ENCODE measurements around the gene TNFSF13. TPM values are rescaled to one million over a fixed set of nuclear protein-coding genes. Genes with fewer than 3 reads are reported as not detected.

Gene TNFSF13
- total RNA-seq, 2 donors from 2014 or later: 15.0 to 25.5 TPM

DNA sequence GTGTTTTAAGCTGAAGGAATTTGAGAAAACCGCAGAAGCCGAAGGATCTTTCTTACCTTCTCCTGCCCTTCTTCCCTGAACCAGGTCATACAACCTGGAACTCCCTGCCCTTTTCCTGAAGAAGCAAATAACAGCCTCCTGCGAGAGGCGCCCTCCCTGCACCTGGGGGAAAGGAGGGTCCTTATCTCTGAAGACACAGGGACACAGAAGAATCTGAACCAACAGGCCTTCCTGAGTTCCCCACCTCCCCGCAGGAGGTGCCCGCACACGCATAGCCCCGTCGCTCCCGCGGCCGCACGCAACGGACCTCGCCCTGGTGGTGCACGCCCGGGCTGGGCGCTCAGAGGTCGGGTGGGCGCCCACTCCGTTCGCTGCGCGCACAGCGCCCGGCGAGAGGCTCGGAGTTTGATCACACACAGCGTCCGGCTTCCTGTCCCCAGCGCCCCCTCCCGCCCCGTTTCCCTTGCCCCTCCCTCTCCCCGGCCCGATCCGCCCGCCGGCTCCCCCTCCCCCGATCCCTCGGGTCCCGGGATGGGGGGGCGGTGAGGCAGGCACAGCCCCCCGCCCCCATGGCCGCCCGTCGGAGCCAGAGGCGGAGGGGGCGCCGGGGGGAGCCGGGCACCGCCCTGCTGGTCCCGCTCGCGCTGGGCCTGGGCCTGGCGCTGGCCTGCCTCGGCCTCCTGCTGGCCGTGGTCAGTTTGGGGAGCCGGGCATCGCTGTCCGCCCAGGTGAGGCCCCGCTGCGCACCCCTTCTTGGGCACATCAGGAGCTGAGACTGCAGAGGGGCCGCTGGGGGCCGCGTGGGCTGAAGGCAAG lies 9.8 kb upstream of the TNFSF13 start, which contains the start of gene TNFSF12:
Gene TNFSF12, plus strand, starts transcription at position 474 of the 816 bp plus-strand sequence. Its CDS starts 96 bp downstream, at position 570.
- intact Hi-C loops (cut with DNase I): loop anchor here in 1 of 2 donors (10.0 kb wide), 1 partner anchor 54 kb away; no protein-coding TSS in a partner anchor

DNA sequence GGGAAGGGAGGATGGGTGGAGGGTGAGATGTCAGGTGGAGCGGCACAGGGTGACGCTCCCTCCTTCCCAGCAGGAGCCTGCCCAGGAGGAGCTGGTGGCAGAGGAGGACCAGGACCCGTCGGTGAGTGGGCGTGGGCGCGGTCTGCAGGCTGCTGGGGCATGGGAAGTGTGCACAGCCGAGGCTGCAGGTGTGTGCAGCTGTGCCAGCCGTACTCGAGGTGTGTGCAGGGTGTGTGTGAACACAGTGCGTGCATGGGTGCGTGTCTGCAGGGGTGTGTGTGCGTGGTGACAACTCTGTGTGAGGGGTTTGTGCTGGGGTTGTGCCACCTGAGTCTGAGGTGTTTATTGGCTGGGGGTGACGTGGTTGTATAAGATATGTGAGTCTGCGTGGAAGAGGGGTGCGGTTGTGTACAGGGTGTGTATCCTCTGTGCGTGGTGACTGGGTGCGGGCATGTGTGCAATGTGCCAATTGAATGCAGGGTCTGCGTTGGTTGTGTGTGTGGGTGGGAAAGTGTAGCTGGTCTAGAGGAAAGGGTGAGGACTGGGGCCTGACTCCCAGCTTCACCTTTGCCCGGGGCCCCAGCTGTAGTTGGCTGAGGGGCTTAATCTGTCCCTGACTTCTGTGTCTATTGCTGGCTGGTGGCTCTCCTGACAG lies 9.0 kb upstream of the TNFSF13 start:
- intact Hi-C loops (cut with DNase I): loop anchor here in 1 of 2 donors (10.0 kb wide), 1 partner anchor 55 kb away; no protein-coding TSS in a partner anchor
- ATAC-seq: peak; percentile 66 to 72
- DNase-seq: peak; percentile 34

More for the DNA sequence above, 9.8 kb upstream of the TNFSF13 start, which contains the start of gene TNFSF12:
- ATAC-seq (peak; percentile 88 to 89), DNase-seq (peak; percentile 76)

DNA sequence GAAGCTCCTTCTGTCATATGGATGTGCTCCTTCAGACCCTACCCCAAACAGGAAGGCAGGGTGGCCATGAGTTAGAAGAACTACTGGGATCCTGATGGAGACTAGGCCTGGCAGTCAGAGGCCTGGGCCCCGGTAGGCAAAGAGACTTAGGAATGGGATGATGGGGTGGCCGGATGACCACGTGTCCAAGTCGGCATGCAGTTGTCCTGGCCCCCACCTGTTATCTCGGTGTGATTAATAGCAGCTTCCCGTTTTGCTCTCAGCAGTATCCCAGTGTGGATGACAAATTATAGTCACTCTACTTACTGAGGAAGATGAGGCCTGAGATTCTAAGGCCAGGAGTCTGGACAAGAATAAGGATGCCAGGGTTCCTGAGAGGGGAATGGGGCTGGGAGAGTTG lies 8.2 kb upstream of the TNFSF13 start:
- intact Hi-C loops (cut with DNase I): no loop called here
- no peak for ATAC-seq
- no peak for DNase-seq

DNA sequence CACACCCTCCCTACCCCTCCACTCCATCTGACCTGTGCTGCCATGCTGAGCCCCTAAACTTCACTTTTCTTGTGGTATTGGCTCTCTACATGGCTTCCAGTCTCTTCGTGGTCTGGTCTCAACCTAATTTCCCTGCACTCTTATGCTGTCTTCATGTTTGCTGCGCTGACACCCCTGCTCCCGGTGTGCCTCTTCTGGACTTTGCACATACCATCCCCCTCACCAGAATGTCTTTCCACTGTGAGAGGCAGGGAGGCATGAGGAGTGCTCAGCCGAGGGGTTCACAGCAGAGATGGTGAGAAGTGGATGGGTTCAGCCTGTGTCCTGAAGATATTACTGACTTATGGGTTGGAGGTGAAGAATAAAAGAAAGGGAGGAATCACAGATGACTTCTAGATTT lies 7.2 kb upstream of the TNFSF13 start:
- DNase-seq (no peak), ATAC-seq (no peak)
- intact Hi-C loops (cut with DNase I): no loop called here

DNA sequence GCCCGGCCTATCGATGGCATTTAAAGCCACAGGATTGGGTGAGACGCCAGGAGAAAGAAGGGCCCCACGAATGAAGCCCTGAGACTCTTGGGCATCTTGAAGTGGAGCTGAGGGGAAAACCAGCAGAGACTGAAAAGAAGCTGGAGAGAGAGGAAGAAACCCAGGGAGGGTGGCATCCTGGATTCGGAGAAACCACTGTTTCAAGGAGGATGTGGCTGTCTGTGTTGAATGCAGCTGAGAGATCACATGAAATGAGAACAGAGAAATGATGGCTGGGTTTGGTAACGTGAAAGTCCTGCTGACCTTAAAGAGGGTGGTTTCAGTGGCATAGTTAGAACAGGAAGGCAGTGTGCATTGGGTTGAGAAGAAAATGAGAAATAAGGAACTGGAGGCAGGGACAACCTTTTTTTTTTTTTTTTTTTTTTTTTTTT lies 5.9 kb upstream of the TNFSF13 start:
- ATAC-seq (peak in 1 of 2 donors; percentile 3), DNase-seq (no peak)
- intact Hi-C loops (cut with DNase I): no loop called here

DNA sequence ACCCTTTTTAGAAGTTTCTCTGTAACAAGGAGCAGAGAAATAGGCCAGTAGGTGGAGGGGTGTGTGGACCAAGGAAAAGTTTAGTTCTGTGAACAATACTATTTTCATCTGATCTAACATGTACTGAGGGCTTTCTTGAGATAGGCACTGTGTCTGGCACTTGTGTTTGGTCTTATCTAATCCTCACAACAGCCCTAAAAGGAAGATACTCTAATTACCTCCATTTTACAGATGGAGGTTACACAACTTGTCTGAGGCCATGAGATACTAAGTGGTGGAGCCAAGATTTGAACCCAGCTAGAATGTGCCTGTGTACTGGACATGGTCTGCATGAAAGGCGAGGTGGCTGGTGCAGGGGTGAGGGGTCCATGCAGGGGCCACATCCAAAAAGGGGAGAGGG lies 5.2 kb upstream of the TNFSF13 start:
- intact Hi-C loops (cut with DNase I): no loop called here
- no peak for DNase-seq

DNA sequence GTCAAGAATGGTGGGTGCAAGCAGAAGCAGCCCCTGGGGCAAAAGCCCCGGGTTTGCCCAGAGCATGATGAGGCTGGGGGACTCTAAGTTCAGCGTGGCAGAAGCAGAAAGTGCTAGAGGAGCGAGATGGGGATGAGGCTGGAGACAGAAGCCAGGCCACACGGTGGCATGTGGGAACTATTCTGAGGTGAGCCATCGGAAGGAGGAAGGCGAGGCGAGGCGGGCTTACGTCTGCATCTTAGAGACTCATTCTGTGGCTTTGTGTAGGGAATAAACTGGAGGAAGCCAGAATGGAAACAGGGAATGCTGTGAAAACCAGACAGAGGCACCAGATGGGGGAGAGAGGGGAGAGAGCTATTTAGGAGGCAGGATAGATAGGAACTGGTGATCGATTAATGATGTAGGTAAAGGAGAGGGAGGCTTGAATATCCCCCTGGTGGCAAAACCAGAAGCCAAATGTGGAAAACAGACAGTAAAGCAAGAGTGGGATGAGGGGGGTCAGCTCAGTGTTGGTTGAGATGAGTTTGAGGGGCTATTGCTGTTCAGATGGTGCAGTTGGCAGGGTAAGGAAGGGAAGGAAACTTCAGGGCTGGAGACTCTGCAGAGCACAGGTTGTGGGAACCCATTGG lies 3.1 kb upstream of the TNFSF13 start:
- intact Hi-C loops (cut with DNase I): loop anchor here in 1 of 2 donors (5.0 kb wide), 1 partner anchor 43 kb away; no protein-coding TSS in a partner anchor
- no peak for DNase-seq
- ATAC-seq: no peak

More for the DNA sequence above, 5.2 kb upstream of the TNFSF13 start:
- no peak for ATAC-seq

DNA sequence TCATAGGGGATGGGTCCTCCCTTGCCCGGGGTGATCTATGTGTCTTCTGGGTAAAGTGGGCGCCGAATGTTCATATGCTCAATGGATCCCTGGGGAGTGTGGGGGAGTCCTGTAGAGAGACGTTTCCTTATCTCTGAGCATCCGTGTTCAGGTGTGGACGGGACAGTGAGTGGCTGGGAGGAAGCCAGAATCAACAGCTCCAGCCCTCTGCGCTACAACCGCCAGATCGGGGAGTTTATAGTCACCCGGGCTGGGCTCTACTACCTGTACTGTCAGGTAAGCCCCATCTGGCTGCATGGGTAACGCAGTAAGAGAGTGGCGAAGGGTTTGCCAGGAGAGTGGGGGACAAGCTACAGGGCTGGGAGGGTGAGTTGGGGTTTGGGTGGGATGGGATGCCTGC lies 1.9 kb upstream of the TNFSF13 start:
- intact Hi-C loops (cut with DNase I): loop anchor here in 1 of 2 donors (5.0 kb wide), 1 partner anchor 44 kb away; no protein-coding TSS in a partner anchor
- no peak for DNase-seq
- ATAC-seq: no peak

DNA sequence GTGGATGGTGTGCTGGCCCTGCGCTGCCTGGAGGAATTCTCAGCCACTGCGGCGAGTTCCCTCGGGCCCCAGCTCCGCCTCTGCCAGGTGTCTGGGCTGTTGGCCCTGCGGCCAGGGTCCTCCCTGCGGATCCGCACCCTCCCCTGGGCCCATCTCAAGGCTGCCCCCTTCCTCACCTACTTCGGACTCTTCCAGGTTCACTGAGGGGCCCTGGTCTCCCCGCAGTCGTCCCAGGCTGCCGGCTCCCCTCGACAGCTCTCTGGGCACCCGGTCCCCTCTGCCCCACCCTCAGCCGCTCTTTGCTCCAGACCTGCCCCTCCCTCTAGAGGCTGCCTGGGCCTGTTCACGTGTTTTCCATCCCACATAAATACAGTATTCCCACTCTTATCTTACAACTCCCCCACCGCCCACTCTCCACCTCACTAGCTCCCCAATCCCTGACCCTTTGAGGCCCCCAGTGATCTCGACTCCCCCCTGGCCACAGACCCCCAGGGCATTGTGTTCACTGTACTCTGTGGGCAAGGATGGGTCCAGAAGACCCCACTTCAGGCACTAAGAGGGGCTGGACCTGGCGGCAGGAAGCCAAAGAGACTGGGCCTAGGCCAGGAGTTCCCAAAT lies 1.3 kb upstream of the TNFSF13 start:
- no peak for DNase-seq
- ATAC-seq: no peak
- intact Hi-C loops (cut with DNase I): loop anchor here in 1 of 2 donors (5.0 kb wide), 1 partner anchor 45 kb away; no protein-coding TSS in a partner anchor

DNA sequence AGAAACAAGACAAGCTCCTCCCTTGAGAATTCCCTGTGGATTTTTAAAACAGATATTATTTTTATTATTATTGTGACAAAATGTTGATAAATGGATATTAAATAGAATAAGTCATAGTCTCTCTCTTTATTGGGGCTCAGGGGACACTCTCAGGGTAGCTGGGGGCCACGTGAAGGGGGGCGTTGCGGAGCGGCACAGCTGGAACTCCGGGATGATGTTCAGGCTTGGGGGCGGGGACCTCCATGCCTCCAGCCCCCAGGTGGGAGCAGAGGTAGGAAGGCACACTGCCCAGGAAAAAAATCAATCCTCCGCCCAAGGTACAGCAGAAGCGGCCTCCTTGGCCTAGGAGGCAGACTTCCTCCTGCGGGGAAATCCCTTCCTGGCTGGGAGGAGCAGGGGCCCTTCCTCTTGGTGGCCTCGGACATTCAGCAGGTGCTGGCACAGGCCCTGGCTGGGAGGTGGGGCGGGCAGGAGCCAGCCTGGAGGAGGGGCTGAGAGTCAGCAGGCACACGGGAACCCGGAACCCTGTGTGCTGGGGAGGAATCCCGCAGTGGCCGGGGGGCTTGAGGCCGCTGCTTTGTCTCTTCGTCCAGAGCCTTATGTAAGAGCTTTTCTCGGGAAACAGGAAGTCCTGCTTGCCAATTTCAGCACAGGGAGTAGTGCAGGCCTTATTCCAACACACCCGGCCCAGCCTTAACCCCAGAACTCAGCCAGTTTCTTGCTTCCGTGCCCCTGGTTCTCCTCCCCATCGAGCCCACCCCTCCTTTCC lies 591 bp upstream of the TNFSF13 start:
- DNase-seq (peak; percentile 89), ATAC-seq (peak; percentile 57 to 64)
- intact Hi-C loops (cut with DNase I): loop anchor here in 1 of 2 donors (5.0 kb wide), 1 partner anchor 46 kb away; no protein-coding TSS in a partner anchor

DNA sequence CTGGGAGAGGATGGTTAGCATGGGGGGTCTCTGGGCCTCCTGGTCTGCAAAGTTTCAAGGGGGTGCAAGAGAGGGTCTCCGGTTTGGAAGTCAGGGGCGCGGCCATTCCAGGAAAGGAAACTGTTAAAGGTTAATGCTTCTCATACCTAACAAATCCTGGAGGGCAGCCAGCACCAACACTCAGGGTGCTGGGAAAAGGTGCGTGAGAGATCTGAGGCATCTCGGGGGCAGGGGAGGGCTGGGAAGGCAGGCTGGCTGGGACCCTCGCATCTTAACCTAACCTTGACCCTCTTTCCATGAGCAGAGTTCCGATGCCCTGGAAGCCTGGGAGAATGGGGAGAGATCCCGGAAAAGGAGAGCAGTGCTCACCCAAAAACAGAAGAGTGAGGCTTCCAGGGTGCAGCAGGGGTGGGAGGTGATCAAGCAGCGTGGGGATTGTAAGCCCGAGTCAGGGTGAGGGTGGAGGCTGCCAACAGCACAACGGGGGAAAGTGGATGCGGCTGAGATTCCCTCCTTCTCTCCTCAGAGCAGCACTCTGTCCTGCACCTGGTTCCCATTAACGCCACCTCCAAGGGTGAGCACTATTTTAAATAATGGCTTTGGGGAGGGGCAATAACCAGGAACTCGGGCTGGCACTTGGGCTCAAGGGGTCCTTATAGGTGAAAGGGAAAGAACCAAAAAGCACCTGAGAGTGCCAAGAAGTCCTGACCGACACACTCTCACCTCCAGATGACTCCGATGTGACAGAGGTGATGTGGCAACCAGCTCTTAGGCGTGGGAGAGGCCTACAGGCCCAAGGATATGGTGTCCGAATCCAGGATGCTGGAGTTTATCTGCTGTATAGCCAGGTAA lies 996 bp downstream of the TNFSF13 start:
- intact Hi-C loops (cut with DNase I): loop anchor here (2.0 to 10.0 kb wide), 4 partner anchors 47 to 207 kb away; partner anchors contain the start of genes FGF11 (in 2 of the 2), TMEM102 (in 2 of the 2) and KCTD11 (in 1 of the 2)
- ATAC-seq (no peak), DNase-seq (no peak)

DNA sequence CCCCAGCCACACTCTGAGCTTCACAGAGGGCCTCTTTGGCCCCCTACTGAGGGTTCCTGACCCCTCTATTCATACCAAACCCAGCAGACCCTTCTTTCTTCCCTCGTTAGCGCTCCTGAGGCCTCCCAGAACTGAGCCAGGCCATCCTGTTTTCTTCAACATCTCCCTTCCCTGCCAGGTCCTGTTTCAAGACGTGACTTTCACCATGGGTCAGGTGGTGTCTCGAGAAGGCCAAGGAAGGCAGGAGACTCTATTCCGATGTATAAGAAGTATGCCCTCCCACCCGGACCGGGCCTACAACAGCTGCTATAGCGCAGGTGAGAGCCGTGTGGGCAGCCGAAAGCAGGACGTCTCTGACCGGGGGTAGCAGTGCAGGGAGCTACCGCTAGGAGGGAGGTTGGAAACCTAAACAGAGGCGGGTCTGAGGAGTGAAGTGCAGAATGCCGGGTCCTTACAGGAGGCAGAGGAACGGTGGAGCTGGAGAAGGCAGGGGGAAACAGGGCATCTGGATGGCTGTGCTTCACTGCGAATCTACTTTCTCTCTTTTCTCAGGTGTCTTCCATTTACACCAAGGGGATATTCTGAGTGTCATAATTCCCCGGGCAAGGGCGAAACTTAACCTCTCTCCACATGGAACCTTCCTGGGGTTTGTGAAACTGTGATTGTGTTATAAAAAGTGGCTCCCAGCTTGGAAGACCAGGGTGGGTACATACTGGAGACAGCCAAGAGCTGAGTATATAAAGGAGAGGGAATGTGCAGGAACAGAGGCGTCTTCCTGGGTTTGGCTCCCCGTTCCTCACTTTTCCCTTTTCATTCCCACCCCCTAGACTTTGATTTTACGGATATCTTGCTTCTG lies 1.9 kb downstream of the TNFSF13 start:
- intact Hi-C loops (cut with DNase I): loop anchor here (2.0 to 10.0 kb wide), 4 partner anchors 48 to 208 kb away; partner anchors contain the start of genes FGF11 (in 2 of the 2), TMEM102 (in 2 of the 2) and KCTD11 (in 1 of the 2)
- ATAC-seq (peak; percentile 17 to 42), DNase-seq (peak; percentile 57)

DNA sequence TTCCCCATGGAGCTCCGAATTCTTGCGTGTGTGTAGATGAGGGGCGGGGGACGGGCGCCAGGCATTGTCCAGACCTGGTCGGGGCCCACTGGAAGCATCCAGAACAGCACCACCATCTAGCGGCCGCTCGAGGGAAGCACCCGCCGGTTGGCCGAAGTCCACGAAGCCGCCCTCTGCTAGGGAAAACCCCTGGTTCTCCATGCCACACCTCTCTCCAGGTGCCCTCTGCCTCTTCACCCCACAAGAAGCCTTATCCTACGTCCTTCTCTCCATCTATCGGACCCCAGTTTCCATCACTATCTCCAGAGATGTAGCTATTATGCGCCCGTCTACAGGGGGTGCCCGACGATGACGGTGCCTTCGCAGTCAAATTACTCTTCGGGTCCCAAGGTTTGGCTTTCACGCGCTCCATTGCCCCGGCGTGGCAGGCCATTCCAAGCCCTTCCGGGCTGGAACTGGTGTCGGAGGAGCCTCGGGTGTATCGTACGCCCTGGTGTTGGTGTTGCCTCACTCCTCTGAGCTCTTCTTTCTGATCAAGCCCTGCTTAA lies 2.6 kb downstream of the TNFSF13 start:
- ATAC-seq (peak; percentile 76 to 83), DNase-seq (peak; percentile 93)
- intact Hi-C loops (cut with DNase I): loop anchor here (2.0 to 10.0 kb wide), 4 partner anchors 49 to 208 kb away; partner anchors contain the start of genes FGF11 (in 2 of the 2), TMEM102 (in 2 of the 2) and KCTD11 (in 1 of the 2)

DNA sequence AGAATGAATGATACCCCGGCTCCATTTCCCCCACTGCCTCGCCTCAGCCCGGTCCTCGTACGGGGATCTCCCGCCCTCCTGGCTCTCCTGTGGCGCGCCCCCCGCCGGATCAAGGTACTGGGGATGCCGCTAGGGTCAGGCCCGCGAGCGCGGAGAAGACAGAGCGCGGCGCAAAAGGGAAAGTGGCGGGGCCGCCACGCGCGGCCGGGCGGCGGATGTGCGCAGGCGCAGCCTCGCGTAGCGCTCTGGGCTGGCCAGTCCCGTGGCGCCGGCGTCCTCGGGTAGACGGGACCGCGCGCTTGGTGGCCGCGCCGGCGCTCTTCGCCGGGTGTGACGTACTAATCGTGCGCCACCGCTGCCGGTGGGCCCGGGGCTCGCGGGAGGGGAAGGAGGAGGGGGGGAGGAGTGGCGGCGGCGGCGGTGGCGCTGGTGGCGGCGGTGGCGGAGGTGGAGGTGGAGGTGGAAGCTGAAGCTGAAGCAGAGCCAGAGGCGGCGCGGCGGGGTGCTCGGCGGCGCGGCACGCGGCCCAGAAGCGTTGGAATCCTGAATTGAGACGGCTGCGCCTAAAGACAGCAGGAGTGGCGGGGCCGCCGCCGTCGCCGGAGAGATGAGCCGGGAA lies 3.1 kb downstream of the TNFSF13 start, which contains the start of gene SENP3:
Gene SENP3, plus strand, starts transcription at position 331 of the 619 bp plus-strand sequence. CDS start 1,158 bp downstream, outside the sequence.
- peak; percentile 94 for DNase-seq

DNA sequence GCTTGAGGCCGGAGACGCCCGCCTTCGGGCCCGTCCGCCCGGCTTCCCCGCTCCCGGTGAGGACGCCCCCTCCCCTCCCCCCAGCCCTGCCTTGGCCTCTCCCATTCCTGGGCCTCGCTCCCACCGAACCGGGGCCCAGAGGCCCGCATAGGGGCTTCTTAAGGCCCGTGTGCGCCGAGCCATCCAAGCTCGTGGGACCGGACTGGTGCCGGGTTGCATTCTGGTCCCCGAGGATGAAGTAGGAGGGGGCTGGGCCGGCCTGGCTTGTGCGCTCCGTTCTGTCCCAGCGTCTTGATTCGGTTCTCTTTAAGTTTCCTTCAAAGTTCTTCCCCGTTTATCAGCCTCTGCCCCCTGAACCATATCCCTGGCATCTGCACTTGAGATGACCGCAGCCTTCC lies 3.7 kb downstream of the TNFSF13 start:
- no peak for ATAC-seq
- intact Hi-C loops (cut with DNase I): loop anchor here (5.0 to 10.0 kb wide), 3 partner anchors 50 to 127 kb away; partner anchors contain the start of genes FGF11 (in 2 of the 2) and TMEM102 (in 2 of the 2)

More for the DNA sequence above, 3.1 kb downstream of the TNFSF13 start, which contains the start of gene SENP3:
- ATAC-seq: peak; percentile 88
- intact Hi-C loops (cut with DNase I): loop anchor here (2.0 to 10.0 kb wide), 4 partner anchors 49 to 209 kb away; partner anchors contain the start of genes FGF11 (in 2 of the 2), TMEM102 (in 2 of the 2) and KCTD11 (in 1 of the 2)

More for the DNA sequence above, 3.7 kb downstream of the TNFSF13 start:
- no peak for DNase-seq

All from left cardiac atrium (tissue), 4 donors.